ENCODE measurements around the gene PDE4B.
"Not testable (repeated sequence)": the region's sequence is repeated elsewhere in the genome, so short reads cannot be mapped to it uniquely, and the experiment has no call there.

GRCh38 chr1:66128641-66129040, 335.9 kb downstream of the PDE4B start:
- not testable (repeated sequence) for TF ChIP-seq CTCF (IDR thresholded peaks at IDR 0.05; ENCODE audit: low read length); EZH2 (IDR thresholded peaks at IDR 0.05; ENCODE audit: borderline replicate concordance, low read length)
